GM19395 (cell line): ENCODE results near the gene RRM2.

Experiments used
- ATAC-seq: cut with Tn5 transposase; IDR thresholded peaks from one replicate; pipeline ENCODE4 v1.9.1; 2021; ENCODE audit warnings: mild to moderate bottlenecking, moderate library complexity; ENCODE audit not compliant: unreplicated experiment

Gene RRM2

DNA sequence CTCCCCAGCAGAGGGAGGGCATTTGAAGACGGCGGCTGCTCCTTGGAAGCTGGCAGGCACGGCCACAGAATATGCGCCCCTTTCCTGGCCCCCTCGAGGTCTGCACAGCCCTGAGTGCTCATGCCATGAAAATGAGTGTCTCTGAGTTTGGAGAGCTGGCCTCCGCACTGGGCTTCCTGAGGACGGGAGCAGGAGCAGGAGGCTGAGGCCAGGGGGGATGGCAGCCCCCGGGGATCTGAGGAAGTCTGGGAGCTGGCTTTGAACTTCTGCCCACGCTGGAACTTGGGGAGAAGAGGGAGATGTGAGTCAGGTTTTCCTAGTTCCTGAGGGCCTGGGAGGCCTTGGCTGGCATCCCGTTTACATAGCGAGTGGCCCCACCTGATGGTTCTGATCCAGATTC is 47.0 kb downstream of the RRM2 start:
- no peak for ATAC-seq

DNA sequence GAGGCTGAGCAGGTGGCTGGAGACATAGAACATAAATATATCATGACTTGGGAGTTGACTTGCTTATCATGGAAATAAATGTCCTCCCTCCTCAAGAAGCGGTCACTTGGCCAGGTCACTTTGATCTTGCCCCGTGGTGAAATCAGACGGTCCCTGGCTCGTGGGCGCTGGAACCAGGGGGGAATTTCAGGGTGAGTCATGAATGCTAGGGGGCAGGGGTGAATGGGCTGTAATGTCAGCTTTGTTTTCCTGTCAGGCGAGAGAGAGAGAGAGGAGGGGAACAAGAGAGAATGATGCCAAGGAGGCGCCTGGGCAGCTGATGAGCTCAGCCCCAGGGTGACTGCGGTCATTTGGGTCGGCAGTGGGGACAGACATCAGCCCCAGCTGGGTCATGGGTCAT is 47.7 kb downstream of the RRM2 start:
- ATAC-seq: no peak

GRCh38 chr2:10171006-10171800 is 48.7 kb downstream of the RRM2 start:
- no peak for ATAC-seq

- ATAC-seq: no peak
Measured at GRCh38 chr2:10172033-10172871, 49.7 kb downstream of the RRM2 start.

DNA sequence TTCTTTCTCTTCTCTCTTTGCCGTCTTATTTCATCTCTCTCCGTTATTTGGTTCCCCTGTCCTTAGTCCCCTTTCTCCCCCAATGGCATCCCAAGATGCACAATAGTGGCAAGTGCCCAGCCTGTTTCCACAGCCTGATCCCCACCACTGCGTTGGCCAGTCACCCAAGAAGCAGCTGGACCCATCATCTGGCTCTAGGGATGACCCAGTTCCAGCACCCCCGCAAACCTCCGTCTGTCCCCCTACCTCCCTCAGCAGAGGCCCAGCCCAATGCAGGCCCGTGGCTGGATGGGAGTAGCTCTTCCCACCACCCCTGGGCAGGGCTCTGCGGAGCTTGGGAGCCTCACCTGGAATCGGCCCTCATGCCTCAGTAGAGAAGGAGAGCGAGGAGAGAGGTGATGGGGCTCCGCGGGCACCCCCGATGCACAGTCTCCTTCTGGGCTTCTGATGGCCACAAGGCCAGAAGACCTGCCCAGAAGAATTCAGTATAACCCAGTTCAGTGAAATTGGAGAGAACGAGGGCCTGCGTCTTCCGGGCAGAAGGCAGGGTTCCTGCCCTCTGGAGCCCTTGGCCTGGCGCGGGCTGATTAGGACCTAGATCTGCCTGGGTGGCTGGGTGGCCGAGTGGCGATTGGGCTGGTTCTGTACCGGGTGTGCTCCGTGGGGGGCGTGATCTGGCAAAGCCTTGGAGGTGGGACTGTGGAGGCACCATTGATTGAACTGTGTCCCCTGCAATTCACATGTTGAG is 50.9 kb downstream of the RRM2 start:
- no peak for ATAC-seq

- no peak for ATAC-seq
Measured at GRCh38 chr2:10174173-10174572, 51.6 kb downstream of the RRM2 start.

DNA sequence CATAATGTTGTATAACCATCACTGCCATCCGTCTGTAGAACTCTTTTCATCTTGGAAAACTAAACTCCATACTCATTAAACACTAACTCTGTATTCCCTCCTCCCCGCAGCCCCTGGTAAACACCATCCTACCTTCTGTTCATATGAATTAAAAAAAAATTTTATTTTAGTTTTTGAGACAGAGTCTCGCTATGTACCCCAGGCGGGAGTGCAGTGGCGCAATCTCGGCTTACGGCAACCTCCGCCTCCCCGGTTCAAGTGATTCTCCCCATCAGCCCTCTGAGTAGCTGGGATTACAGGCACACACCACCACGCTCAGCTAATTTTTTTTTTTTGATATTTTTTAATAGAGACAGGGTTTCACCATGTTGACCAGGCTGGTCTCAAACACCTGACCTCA is 52.9 kb downstream of the RRM2 start:
- ATAC-seq: no peak

GRCh38 chr2:10178751-10179150 is 56.2 kb downstream of the RRM2 start:
- no peak for ATAC-seq

DNA sequence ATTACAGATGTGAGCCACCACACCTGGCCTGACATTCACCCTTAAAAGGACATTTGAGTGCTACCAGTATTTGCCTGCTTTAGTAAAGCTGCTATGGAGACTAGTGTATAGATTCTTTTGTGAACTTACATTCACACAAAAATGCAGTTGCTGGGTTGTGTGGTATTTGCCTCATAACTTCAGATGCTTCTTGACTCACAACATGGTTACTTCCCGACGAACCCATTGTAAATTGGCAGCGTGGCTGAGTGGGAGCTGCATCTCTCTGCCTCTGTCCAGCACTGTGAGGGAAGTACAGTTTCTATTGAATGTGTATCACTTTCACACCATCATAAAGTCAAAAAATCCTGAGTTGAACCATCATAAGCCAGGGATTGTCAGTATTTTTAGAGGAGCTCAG is 56.9 kb downstream of the RRM2 start:
- ATAC-seq: no peak

GRCh38 chr2:10180229-10180628 is 57.7 kb downstream of the RRM2 start:
- no peak for ATAC-seq
